Astrocyte of the cerebellum (primary cell): Measurements from ENCODE around the gene GRAMD1B.
"Not testable (repeated sequence)": the region's sequence is repeated elsewhere in the genome, so short reads cannot be mapped to it uniquely, and the experiment has no call there.

Experiments
- DNase-seq: peaks from one replicate; pipeline ENCODE4 v3.0.0-alpha.2; 2011; ENCODE audit warnings: low read depth
- H3K4me3 ChIP-seq: 2 replicates; pipeline ENCODE4 v1.5.1; 2011; ENCODE audit warnings: mild to moderate bottlenecking, low read depth, low read length, moderate library complexity
- CTCF ChIP-seq: IDR thresholded peaks from 2 replicates; pipeline ENCODE4 v1.5.1; 2012; ENCODE audit warnings: low read length, low read depth, moderate library complexity, mild to moderate bottlenecking; ENCODE audit errors: missing control alignments
- in situ Hi-C: cut with HindIII; loops from 2 replicates; pipeline ENCODE4 v1.10.0; 2017; ENCODE audit warnings: low sequenced_read_pairs

GRAMD1B gene

GRCh38 chr11:123460012-123460700 is 30.1 kb downstream of the GRAMD1B start:
- no peak overlapping the region for H3K4me3 ChIP-seq
- TF ChIP-seq CTCF: no peak
- DNase-seq: no peak
- in situ Hi-C loops: loop anchor here (10.0 kb wide), 1 partner anchor 355 kb away; no protein-coding TSS in a partner anchor

- in situ Hi-C loops: loop anchor here (10.0 kb wide), 1 partner anchor 356 kb away; no protein-coding TSS in a partner anchor
- DNase-seq: no peak
- no peak overlapping the region for H3K4me3 ChIP-seq
- no peak for TF ChIP-seq CTCF
These were observed 31.1 kb downstream of the GRAMD1B start for GRCh38 chr11:123461164-123461563.

- not testable (repeated sequence) for DNase-seq, H3K4me3 ChIP-seq
- in situ Hi-C loops: loop anchor here (10.0 kb wide), 1 partner anchor 361 kb away; no protein-coding TSS in a partner anchor
These were observed 35.6 kb downstream of the GRAMD1B start for GRCh38 chr11:123465667-123466066.

GRCh38 chr11:123466172-123466571 is 36.1 kb downstream of the GRAMD1B start:
- in situ Hi-C loops: loop anchor here (10.0 kb wide), 1 partner anchor 361 kb away; no protein-coding TSS in a partner anchor
- not testable (repeated sequence) for DNase-seq, H3K4me3 ChIP-seq

- TF ChIP-seq CTCF: no peak
- H3K4me3 ChIP-seq: no peak overlapping the region
- in situ Hi-C loops: loop anchor here (10.0 kb wide), 1 partner anchor 364 kb away; no protein-coding TSS in a partner anchor
- DNase-seq: no peak
These were observed 39.0 kb downstream of the GRAMD1B start for GRCh38 chr11:123469089-123469488.

- no peak overlapping the region for H3K4me3 ChIP-seq
- no peak for TF ChIP-seq CTCF
- in situ Hi-C loops: loop anchor here (10.0 kb wide), 1 partner anchor 365 kb away; no protein-coding TSS in a partner anchor
- DNase-seq: no peak
These were observed 39.5 kb downstream of the GRAMD1B start for GRCh38 chr11:123469586-123469985.

GRCh38 chr11:123470842-123471241 is 40.8 kb downstream of the GRAMD1B start:
- DNase-seq: no peak
- no peak overlapping the region for H3K4me3 ChIP-seq
- TF ChIP-seq CTCF: no peak
- in situ Hi-C loops: no loop called here
